SK-N-SH treated with all-trans-retinoic acid at 6 μM for 48 hours (cell line): ENCODE data around the gene NAGPA.
"Not testable (repeated sequence)": the region's sequence is repeated elsewhere in the genome, so short reads cannot be mapped to it uniquely, and the experiment has no call there.

Experiments used
- ATAC-seq: fragments of 200-7000 bp; cut with Tn5 transposase; 3 replicates; pipeline ENCODE4 v1.9.1; 2020; ENCODE audit warnings: mild to moderate bottlenecking, moderate library complexity
- ARNTL ChIP-seq: fragments of 450-650 bp; formaldehyde crosslinking; IDR thresholded peaks from 2 replicates; pipeline ENCODE4 v1.5.0; 2020; ENCODE audit warnings: low read depth, mild to moderate bottlenecking, moderate library complexity, borderline replicate concordance
- CREB5 ChIP-seq: fragments of 250-450 bp; sonication (Bioruptor Pico); IDR thresholded peaks from 2 replicates; pipeline ENCODE4 v1.5.1; 2020; ENCODE audit warnings: low read depth, mild to moderate bottlenecking, moderate library complexity
- CSDC2 ChIP-seq: fragments of 250-450 bp; sonication (Bioruptor Pico); IDR thresholded peaks from 2 replicates; pipeline ENCODE4 v1.5.0; 2020; ENCODE audit warnings: mild to moderate bottlenecking, moderate library complexity
- CSRNP3 ChIP-seq: fragments of 250-450 bp; sonication (Bioruptor Pico); IDR thresholded peaks from 2 replicates; pipeline ENCODE4 v1.5.1; 2021; ENCODE audit warnings: mild to moderate bottlenecking, moderate library complexity
- ESRRG ChIP-seq: fragments of 250-450 bp; sonication (Bioruptor Pico); IDR thresholded peaks from 2 replicates; pipeline ENCODE4 v1.6.1; 2021; ENCODE audit warnings: mild to moderate bottlenecking
- GLIS3 ChIP-seq: fragments of 250-450 bp; sonication (Bioruptor Pico); IDR thresholded peaks from 2 replicates; pipeline ENCODE4 v1.5.0; 2020; ENCODE audit warnings: mild to moderate bottlenecking, moderate library complexity
- ISL1 ChIP-seq: fragments of 250-450 bp; sonication (Bioruptor Pico); IDR thresholded peaks from 2 replicates; pipeline ENCODE4 v2.1.2; 2022; ENCODE audit warnings: mild to moderate bottlenecking, moderate library complexity
- OSR1 ChIP-seq: fragments of 250-450 bp; sonication (Bioruptor Pico); IDR thresholded peaks from 2 replicates; pipeline ENCODE4 v1.8.0; 2022; ENCODE audit warnings: moderate library complexity, mild to moderate bottlenecking, inconsistent platforms
- PATZ1 ChIP-seq: fragments of 250-450 bp; sonication (Bioruptor Pico); IDR thresholded peaks from 2 replicates; pipeline ENCODE4 v1.8.0; 2020; ENCODE audit warnings: mild to moderate bottlenecking, moderate library complexity, borderline replicate concordance
- POU6F1 ChIP-seq: fragments of 250-450 bp; sonication (Bioruptor Pico); IDR thresholded peaks from 2 replicates; pipeline ENCODE4 v1.8.0; 2021; ENCODE audit warnings: low read depth, mild to moderate bottlenecking, moderate library complexity, borderline replicate concordance
- PPARA ChIP-seq: fragments of 250-450 bp; sonication (Bioruptor Pico); IDR thresholded peaks from 2 replicates; pipeline ENCODE4 v1.5.0; 2020; ENCODE audit warnings: mild to moderate bottlenecking, borderline replicate concordance
- RARB ChIP-seq: fragments of 250-450 bp; sonication (Bioruptor Pico); IDR thresholded peaks from 2 replicates; pipeline ENCODE4 v1.8.0; 2021; ENCODE audit warnings: mild to moderate bottlenecking, moderate library complexity
- SNAI2 ChIP-seq: fragments of 250-450 bp; sonication (Bioruptor Pico); IDR thresholded peaks from 2 replicates; pipeline ENCODE4 v1.5.0; 2020; ENCODE audit warnings: mild to moderate bottlenecking, moderate library complexity
- TCF4 ChIP-seq: fragments of 250-450 bp; sonication (Bioruptor Pico); IDR thresholded peaks from 2 replicates; pipeline ENCODE4 v1.8.0; 2021; ENCODE audit warnings: mild to moderate bottlenecking, moderate library complexity, borderline replicate concordance
- TOX ChIP-seq: fragments of 250-450 bp; sonication (Bioruptor Pico); IDR thresholded peaks from 2 replicates; pipeline ENCODE4 v1.8.0; 2021; ENCODE audit warnings: mild to moderate bottlenecking, moderate library complexity, borderline replicate concordance
- TSHZ2 ChIP-seq: fragments of 250-450 bp; sonication (Bioruptor Pico); IDR thresholded peaks from 2 replicates; pipeline ENCODE4 v1.5.0; 2020; ENCODE audit warnings: mild to moderate bottlenecking, moderate library complexity
- ZC3H10 ChIP-seq: fragments of 250-450 bp; sonication (Bioruptor Pico); IDR thresholded peaks from 2 replicates; pipeline ENCODE4 v1.5.1; 2021; ENCODE audit warnings: mild to moderate bottlenecking, moderate library complexity
- ZFP3 ChIP-seq: fragments of 250-450 bp; sonication (Bioruptor Pico); IDR thresholded peaks from 2 replicates; pipeline ENCODE4 v1.5.0; 2020; ENCODE audit warnings: mild to moderate bottlenecking, moderate library complexity
- ZFP30 ChIP-seq: fragments of 450-650 bp; formaldehyde crosslinking; IDR thresholded peaks from 2 replicates; pipeline ENCODE4 v1.5.0; 2022; ENCODE audit warnings: mild to moderate bottlenecking, moderate library complexity
- ZNF565 ChIP-seq: fragments of 450-650 bp; formaldehyde crosslinking; conservative IDR thresholded peaks from 2 replicates; pipeline ENCODE4 v1.5.0; 2020; ENCODE audit warnings: low read depth, mild to moderate bottlenecking, moderate library complexity
- ZNF70 ChIP-seq: fragments of 450-650 bp; formaldehyde crosslinking; IDR thresholded peaks from 2 replicates; pipeline ENCODE4 v1.5.0; 2020; ENCODE audit warnings: mild to moderate bottlenecking, moderate library complexity

The NAGPA gene

DNA sequence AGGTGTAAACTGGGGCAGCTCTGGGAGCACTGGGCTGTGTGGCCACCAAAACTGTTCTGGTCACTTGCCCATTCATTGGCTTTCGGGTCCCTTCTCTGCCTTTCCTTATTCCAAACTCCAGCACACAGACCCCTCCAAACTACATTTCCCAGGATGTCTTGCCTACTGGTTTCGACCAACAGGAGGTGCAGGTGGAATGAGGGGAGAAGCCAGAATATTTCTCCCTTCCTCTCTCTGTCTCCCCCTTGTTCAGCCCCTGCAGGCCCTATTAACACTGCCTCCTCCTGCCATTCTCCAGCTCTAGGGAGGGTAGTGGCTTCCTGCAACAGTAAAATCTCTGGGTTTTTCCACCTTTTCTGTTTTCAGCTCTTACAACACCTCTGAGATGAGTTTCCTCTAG is 13.2 kb upstream of the NAGPA start:
- no peak for TF ChIP-seq GLIS3
- no peak for TF ChIP-seq RARB
- TF ChIP-seq ZC3H10, result no peak
- no peak for TF ChIP-seq CSDC2
- no peak for TF ChIP-seq ZFP30 (CRISPR knock-in tag)
- no peak for TF ChIP-seq ZNF565
- no peak for TF ChIP-seq CSRNP3 (CRISPR knock-in tag)
- no peak for TF ChIP-seq POU6F1 (CRISPR knock-in tag)
- no peak for TF ChIP-seq CREB5 (CRISPR knock-in tag)
- TF ChIP-seq SNAI2 (CRISPR knock-in tag), result no peak
- TF ChIP-seq ARNTL (CRISPR knock-in tag), result no peak

DNA sequence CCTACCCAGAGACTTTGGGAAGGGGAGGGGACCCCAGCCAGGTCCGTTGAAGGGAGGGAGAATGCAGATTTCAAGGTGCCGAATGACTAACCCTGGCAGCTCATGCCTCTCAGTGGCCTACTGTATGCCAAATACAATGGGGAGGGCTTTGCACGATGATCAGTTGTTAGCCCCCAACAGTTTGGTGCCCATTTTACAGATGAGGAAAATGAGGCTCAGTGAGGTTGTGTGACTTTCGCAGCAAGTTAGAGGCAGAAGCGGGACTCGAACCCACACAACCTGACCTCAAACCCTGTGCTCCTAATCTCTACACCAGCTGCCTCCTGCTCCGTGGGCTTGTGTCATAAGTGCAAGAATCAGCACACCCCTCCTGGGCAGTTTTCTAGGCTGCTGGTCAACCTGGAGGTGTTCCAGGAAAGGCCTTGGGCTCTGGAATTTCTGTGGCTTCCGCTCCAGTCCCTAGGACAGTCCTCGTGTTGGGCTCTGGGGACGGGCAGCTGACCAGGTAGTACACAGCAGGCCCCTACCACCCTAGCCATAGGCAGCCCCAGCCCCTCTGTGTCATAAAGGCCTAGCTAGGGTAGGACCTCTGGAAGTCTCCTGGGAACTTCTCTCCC is 11.9 kb upstream of the NAGPA start:
- ATAC-seq, result no peak
- TF ChIP-seq ISL1, result no peak
- TF ChIP-seq OSR1 (CRISPR knock-in tag), result no peak
- no peak for TF ChIP-seq PATZ1 (CRISPR knock-in tag)
- no peak for TF ChIP-seq POU6F1 (CRISPR knock-in tag)
- TF ChIP-seq TCF4 (CRISPR knock-in tag), result no peak
- no peak for TF ChIP-seq ZC3H10
- TF ChIP-seq TSHZ2 (CRISPR knock-in tag), result no peak
- TF ChIP-seq GLIS3, result no peak
- no peak for TF ChIP-seq ZNF70 (CRISPR knock-in tag)
- TF ChIP-seq ARNTL (CRISPR knock-in tag), result no peak
- no peak for TF ChIP-seq ZFP3
- TF ChIP-seq TOX, result no peak
- TF ChIP-seq PPARA, result no peak
- no peak for TF ChIP-seq CSRNP3 (CRISPR knock-in tag)
- TF ChIP-seq ESRRG, result no peak

More for the DNA sequence above, 13.2 kb upstream of the NAGPA start:
- no peak for ATAC-seq

DNA sequence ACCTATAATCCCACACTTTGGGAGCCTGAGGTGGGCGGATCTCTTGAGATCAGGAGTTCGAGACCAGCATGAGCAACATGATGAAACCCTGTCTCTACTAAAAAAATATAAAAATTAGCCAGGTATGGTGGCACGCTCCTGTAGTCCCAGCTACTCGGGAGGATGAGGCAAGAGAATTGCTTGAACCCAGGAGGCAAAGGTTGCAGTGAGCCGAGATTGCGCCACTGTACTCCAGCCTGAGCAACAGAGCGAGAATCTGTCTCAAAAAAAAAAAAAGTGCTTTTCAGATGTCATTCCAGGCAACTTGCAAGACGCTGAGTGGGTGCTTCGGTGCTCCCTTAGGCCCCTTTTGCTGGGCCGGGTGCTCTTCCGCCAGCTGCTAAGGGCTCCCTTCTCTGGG is 10.8 kb upstream of the NAGPA start:
- not testable (repeated sequence) for ATAC-seq
